NCI-H2196 treated with DMSO at 0.1 percent for 48 hours (cell line): ENCODE results near the gene ZNF605.
"Not testable (repeated sequence)": the region's sequence is repeated elsewhere in the genome, so short reads cannot be mapped to it uniquely, and the experiment has no call there.

ENCODE experiments used
- DNase-seq: peaks from one replicate; lab custom pipeline; 2025; ENCODE audit not compliant: unreplicated experiment; lab: John Stamatoyannopoulos, UW

Gene ZNF605

GRCh38 chr12:132956011-132956788 is at the start of gene ZNF605:
Gene ZNF605, minus strand, starts transcription at chr12:132956306. Its CDS starts 10,671 bp downstream, at chr12:132945635.
- peak; percentile 70 for DNase-seq

- DNase-seq, result no peak
Measured at GRCh38 chr12:132998741-132999140, 42.6 kb upstream of the ZNF605 start.

DNA sequence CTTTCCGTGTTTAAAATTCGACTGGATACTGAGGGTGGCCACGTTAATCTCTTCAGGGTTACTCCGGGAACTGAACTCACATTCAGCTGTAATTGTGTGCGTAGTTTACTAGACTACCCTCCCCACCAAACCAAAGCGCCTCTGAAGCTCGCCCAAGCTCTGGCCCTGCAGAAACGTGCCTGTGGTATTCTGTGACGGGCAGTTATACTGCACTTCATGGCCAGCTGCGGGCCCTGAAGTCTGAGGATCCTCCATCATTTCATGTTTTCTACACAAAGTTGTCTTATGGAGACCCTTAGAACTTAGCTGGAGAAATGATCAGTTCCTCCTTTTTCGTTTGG is 30.7 kb upstream of the ZNF605 start:
- no peak for DNase-seq

DNA sequence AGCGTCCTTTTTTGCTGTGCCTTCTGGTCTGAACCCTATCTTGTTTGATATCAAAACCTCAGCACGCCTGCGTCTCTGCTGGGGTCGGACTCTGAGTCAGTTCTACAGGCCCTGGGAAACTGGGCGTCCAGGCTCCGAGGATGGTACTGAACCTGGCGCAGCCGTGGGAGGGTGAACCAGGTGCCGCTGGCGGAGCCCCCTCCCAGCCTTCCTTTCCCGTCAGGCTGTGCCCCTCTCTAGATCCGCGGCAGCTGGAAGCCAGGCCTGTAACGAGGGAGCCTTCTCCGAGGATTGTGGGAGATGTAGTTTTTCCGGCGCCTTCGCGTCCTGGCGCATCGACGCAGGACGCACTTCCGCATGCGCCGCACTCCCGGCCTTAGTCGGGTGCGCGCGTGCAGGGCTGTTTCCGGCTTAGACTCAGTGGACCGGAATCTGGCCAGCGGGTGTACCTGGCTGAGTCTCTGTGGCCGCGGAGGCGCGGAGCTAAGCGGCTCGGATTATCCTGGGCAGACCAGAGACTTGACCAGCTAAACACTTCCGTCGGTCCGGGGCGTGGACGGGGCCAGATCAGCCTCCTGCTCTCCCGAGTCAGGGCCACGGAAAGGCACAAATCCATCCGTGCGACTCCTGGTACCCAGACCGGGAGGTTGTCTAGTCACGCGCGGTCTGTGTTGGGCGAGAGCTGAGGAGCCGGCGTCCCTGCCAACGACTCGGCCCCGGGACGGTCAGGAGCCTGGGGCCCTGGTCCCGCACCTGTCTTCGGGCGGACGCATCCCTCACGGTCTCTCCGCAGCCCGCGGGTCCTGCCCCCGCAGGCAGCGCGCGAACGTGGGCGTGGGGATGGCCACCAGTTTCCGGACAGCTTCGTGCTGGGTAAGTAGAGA is 30.1 kb upstream of the ZNF605 start, which contains the start of gene ZNF26:
Gene ZNF26 (plus strand): TSS at position 367 of the 884 bp plus-strand sequence. CDS start 474 bp downstream, at position 841.
- DNase-seq, result peak; percentile 94

DNA sequence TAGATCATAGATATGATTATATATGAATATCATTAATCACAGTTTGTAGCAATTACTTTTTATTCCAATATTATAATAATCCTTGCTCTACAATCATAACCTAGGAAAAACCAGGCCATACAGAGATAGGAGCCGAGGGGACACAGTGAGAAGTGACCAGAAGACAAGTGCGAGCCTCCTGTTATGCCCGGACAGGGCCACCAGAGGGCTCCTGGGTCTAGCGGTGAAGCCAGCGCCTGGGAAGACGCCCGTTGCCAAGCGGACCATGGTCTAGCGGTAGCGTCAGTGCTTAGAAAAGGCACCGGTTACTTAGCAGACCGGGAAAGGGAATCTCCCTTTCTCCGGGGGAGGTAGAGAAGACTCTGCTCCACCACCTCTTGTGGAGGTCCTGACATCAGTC is 20.8 kb upstream of the ZNF605 start:
- not testable (repeated sequence) for DNase-seq

DNA sequence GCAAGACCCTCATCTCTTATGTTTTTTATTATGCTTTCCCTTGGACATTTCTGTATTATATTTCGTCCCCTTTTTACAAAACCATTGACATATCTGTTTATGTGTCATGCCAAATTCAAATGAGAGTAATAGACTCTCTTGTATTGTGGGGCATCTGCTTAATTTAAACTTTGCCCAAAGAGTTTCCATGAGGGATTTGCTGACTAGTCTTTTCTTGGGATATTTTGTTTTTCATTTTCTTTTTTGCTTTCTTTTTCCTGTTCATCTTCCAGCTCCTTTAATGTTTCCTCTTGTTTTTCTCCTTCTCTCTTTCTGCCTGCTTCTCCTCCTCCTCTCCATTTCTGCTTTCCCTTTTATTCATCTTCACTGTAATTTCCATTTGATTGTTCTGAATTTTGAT is 16.3 kb upstream of the ZNF605 start:
- DNase-seq, result no peak

DNA sequence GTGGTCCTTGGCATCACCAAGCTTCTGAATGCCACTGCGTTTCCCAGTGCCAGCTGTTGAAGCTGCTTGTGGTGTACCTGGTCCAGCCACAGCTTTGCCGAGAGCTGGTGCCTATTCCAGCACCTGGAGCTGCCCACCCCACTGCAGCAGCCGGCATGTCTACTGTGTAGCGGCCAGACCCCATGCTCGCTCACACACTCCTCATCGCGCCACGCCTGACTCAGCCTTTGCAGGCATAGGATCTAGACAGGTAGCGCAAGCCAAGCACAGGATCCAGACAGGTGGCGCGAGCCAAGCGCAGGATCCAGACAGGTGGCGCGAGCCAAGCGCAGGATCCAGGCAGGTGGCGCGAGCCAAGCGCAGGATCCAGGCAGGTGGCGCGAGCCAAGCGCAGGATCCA is 11.6 kb upstream of the ZNF605 start:
- no peak for DNase-seq

GRCh38 chr12:132966676-132967415 is 10.7 kb upstream of the ZNF605 start:
- DNase-seq, result no peak

DNA sequence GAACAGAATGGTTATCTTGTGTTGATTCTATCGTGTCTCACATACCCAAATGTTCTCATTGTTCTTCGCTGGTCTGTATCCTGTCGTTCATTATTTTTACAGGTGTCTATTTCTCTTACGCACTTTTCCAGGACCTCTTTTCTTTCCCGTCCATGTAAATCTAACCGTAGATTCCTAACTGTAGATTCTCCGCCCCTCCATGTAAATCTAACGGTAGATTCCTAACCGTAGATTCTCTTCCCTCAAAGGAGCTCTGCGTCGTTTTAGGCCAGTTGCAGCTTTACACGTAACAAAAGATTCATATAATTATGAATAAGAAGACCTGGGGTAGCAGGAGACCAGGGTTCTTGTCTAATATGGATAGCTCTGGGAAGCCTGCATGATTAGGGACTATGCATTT is 9.7 kb upstream of the ZNF605 start:
- DNase-seq, result no peak

GRCh38 chr12:132963947-132964346 is 7.8 kb upstream of the ZNF605 start:
- DNase-seq, result not testable (repeated sequence)

DNA sequence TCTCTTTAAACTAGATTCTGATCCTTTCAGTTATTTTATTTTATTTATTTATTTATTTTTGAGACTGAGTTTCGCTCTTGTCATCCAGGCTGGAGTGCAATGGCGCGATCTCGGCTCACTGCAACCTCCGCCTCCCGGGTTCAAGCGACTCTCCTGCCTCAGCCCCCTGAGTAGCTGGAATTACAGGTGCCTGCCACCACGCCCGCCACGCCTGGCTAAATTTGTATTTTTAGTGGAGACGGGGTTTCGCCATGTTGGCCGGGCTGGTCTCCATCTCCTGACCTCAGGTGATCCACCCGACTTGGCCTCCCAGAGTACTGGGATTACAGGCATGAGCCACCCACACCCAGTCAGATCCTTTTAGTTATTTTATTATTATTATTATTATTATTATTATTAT is 5.7 kb upstream of the ZNF605 start:
- DNase-seq, result not testable (repeated sequence)

DNA sequence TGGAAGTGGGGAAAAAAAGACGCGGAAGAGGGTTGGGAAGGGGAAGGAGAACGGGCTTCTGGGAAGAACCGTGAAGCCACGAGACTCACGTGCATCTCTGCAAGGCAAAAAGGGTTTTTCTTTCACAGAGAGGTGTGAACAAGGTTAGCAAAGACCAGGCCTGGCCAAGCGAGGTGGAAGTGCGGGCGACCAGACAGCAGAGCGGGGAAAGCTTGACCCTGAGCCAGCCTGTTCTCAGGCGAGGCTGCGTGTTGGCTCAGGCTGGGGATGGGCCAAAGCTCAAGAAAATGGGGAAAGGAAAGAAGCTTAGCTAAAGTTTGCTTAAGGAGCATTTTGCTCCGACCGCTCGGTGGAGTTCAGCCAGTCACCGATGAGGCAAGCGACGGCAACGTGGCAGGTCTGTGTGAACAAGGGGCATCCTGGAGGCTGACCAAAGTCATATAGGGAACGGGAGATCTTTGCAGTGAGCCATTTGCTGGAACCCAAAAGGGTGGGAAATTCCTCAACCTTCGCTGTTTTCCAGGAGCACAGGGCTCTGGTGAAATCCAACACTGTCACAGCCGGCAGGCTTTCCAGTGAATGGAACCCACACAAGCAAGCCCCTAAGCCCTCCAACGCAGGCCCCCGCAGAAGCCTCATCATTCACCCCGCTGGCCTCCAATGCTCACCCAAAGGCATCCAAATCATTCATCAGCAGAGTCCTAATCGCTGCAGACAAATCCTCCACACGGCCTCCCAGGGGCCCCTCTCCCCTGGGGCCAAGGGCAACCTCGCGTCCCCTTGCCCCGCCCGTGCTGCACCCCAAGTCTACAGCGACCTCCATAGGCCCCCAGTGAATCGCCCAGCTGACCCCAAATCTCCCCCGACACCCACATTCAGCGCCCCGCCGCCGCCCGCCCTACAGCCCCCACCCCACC is 754 bp downstream of the ZNF605 start:
- DNase-seq, result peak; percentile 27

- DNase-seq, result no peak
Measured at GRCh38 chr12:132954471-132955048, 1.5 kb downstream of the ZNF605 start.

- no peak for DNase-seq
Measured at GRCh38 chr12:132953771-132954170, 2.3 kb downstream of the ZNF605 start.

DNA sequence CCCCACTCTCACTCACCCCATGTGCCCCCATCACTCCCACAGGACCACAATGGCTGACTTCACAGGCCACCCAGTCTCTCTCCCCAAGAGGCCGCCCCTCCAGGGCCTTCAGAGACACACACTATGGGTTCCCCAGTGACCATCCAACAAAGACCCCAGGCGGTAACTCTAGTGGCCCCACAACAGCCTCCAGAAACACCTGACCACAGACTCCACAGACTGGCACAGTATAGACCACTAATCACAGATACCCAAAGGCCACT is 3.0 kb downstream of the ZNF605 start:
- DNase-seq, result no peak

- no peak for DNase-seq
Measured at GRCh38 chr12:132952371-132953162, 3.5 kb downstream of the ZNF605 start.

DNA sequence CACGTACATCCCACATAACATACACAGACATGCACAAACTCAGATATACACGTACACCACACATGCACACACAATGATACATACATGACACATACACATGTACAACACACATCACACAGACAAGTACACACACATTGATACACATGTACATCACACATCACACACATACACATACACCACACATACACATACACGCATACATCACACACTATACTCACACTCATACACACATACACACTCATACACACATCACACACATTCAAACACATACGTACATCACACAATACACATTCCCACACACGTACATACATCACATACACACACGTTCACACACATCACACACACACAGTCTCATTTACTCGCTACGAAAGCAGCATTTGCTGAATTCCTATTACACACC is 4.5 kb downstream of the ZNF605 start:
- no peak for DNase-seq

DNA sequence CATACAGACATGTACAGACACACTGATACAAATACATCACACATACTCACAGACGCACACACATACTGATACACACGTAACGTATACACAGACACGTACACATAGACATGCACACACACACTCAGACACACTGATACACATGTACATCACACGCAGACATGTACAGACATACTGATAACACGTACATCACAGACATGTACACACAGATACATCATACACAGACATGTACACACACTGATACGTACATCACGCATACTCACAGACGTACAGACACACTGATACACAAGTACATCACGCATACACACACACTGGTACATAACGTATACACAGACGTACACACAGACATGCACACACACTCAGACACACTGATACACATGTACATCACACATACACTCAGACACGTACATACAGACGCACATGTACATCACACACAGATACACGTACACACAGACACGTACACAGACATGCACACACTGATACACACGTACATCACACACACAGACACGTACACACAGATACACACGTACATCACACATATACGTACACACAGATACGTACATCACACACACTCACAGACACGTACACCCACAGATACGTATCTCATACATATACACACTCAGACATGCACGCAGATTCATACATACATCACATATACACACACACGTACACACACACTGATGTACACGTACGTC is 5.1 kb downstream of the ZNF605 start:
- no peak for DNase-seq
